ENCODE results near the gene SH2D4B.
"Not testable (repeated sequence)": the region's sequence is repeated elsewhere in the genome, so short reads cannot be mapped to it uniquely, and the experiment has no call there.

SH2D4B gene

GRCh38 chr10:80543319-80543672, 5.6 kb downstream of the SH2D4B start:
- not testable (repeated sequence) for DNase-seq (ENCODE audit: low spot score)

DNA sequence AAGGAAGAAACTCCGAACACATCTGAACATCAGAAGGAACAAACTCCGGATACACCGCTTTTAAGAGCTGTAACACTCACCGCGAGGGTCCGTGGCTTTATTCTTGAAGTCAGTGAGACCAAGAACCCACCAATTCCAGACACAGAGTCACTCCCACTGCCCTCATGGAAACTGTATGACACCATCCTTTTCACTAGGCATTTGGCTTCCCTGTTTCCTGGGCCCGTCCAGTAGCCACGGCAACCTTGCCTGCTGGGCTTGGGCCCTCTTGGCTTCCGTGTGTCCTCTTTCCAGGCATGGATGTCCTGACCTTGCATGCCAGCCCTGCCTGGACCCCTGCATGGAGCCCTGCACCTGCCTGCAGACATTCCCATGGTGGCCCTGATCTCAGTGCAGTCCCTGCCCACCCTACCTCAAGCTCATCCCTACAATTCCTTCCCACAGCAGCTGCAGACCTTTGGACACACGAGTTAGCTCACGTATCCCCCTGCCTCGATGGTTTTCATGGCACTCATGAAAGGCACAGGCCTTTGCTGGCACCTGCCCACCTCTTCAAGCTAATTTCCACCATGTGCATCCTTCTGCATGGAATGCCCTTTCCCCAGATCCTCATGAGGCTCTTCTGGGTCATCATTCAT, 6.7 kb downstream of the SH2D4B start:
- no peak for DNase-seq (ENCODE audit: low spot score)

DNA sequence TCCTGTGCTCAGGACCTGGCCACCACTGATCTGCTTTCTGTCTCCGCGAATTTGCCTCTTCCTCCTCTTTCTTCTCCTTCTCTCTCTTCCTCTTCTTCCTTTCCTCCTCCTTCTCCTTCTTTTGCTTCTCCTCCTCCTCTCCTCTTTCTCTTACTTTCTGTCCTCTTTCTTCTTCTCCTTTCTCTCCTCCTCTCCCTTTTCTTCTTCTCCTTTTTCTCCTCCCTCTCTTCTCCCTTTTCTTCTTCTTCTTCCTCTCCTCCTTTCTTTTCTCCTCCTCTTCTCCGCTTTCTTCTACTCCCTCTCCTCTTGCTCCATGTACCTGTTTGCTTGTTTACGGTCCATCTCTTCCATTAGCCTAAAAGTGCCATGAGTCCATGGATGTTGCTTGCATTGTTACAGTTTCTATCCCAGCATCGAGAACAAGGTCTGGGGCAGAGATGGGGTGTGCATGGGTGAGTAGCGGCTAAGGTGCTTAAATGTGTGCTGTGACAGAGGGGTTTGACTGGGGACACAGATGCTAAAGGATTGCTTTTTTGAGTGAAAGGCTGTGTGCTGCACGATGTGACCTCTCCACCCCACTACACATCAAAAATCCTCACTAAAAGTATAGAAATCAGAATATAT, 7.7 kb downstream of the SH2D4B start:
- no peak for DNase-seq (ENCODE audit: low spot score)

DNA sequence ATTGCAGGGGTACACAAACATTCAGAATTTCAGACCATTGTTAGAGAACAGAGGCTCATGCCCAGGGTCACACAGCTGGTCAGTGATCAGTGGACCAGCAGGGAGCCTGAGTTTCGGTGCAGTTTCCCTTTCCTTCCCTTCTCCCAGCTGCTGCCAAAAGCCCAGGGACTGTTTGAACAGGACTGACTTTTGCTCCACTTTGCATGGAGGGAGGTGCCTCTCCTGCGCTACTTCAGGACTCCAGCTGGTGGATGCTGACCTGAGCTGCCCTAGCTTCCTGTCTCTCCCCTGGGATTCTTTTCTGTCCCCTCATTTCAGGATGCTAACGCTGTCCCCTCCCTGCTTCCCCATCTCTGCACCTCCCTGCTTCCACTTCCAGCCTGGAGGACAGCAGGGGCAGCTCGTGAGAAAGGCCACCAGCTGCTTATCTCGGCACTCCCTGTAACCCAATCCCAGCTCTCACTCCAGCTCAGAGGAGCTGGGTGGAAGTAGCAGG, 14.5 kb downstream of the SH2D4B start:
- DNase-seq (ENCODE audit: low spot score) = no peak

DNA sequence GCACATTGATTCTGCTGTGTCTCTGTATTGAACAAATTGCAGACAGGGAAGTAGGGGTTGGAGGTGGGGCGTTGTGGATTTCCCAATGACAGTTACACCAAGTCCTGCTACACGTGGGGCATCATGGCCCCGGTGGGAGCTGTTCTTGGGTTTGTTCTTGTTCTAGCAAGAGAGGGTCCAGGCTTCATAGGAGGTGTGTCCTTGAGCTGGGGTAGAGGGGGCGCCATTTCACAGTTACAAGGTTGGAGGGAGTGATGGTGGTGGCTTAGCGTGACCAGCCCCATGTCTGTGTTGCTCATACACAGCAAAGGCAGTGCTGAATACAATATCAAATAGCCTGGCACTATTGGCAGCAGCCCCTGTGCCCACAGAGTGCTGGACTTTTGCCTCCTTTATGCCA, 15.7 kb downstream of the SH2D4B start:
- no peak for DNase-seq (ENCODE audit: low spot score)

GRCh38 chr10:80554050-80554449, 16.3 kb downstream of the SH2D4B start:
- DNase-seq (ENCODE audit: low spot score) = no peak

DNA sequence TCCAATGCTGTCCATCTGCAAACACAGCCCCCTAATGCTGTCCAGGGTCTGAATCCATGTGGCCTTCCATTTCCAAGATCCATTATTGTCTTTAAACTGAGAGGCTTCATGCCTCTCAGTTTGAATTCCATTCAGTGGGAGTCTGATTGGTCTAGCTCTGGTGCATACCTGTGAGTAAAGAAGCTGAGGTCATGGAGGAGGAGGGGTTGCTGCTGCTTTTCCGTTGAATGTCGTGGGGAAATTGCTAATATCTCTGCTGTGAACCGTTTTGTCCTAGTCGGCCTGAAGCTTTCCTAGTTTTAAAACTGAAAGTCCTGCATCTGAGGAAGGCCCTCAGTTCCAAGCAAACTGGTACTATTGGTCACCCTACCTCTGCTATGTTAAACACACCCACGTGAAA, 17.7 kb downstream of the SH2D4B start:
- no peak for DNase-seq (ENCODE audit: low spot score)

DNA sequence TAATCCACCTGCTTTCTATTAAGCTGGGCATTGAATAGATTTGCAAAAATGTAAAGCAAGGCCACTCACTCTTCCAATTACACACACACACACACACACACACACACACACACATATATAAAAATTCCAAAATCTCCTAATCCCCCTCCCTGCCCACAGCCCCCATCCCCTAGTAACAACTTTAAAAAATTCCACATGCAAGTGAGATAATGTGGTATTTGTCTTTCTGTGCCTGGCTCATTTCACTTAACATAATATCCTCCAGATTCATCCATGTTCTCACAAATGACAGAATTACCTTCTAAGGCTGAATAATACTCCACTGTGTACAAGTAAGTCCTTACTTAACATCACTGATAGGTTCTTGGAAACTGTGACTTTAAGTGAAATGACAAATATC, 24.2 kb downstream of the SH2D4B start:
- DNase-seq (ENCODE audit: low spot score) = no peak

GRCh38 chr10:80567292-80567691, 29.6 kb downstream of the SH2D4B start:
- DNase-seq (ENCODE audit: low spot score) = no peak

- DNase-seq (ENCODE audit: low spot score) = no peak
Observed at GRCh38 chr10:80569131-80569895, 31.6 kb downstream of the SH2D4B start.

GRCh38 chr10:80571352-80571751, 33.6 kb downstream of the SH2D4B start:
- DNase-seq (ENCODE audit: low spot score) = no peak

GRCh38 chr10:80579181-80579763, 41.6 kb downstream of the SH2D4B start:
- no peak for DNase-seq (ENCODE audit: low spot score)

DNA sequence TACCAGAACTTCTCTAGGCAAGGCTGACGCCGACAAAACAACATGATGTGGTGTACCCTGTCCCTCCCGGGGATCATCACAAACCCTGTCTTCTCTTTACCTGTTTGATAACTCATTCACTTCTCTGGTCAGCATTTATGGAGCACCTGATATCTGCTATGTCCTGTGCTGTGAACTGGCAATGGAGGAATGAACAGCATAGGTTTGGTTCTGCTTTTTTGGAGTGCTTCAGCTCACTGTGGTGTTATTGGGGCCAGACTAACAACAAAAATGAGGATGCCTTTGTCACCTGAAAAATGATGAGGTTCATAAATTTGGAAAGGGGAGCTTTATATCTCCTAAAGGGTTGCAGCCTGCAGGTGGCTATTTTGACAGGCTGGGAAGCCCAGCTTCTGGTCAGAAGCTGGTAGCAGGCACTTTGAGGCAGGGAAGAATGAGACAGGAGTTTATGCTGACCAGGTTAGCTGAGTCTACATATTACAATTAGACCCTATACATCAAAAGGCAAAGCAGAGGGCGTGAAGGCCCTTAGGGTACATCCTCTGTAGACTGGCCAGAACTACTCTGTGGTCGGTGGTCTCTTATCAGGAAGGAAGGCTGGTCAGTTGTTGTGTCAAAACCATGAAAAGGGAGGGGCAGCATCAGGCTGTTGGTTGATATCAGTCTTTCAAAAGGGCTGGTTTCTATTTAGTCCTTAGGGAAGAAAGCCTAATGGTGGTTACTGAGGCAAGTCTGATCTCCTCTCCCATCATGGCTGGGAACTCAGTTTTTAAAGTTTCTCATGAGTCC, 42.3 kb downstream of the SH2D4B start:
- no peak for DNase-seq (ENCODE audit: low spot score)

GRCh38 chr10:80580638-80581468, 43.2 kb downstream of the SH2D4B start:
- DNase-seq (ENCODE audit: low spot score) = no peak

- DNase-seq (ENCODE audit: low spot score) = no peak
Observed at GRCh38 chr10:80581469-80581835, 43.8 kb downstream of the SH2D4B start.

- no peak for DNase-seq (ENCODE audit: low spot score)
Observed at GRCh38 chr10:80582286-80582960, 44.7 kb downstream of the SH2D4B start.

DNA sequence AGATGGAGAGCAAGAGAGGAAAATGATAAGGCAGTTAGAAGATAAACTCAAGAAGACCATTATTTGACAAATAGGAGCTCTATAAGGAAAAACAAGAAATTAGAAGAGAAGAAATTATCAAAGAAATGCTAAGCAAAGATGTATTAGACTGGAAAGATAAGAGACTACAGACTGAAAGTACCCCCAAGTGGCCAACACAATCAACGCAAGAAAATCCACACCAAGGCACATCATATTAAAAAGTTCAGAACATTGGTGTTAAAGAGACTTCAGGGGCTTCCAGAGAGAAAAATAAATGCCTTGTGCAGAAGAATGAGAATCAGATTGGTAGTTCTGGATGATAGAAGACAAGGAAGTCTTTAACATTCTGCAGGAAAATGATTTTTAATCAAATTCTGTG, 46.0 kb downstream of the SH2D4B start:
- DNase-seq (ENCODE audit: low spot score) = no peak

DNA sequence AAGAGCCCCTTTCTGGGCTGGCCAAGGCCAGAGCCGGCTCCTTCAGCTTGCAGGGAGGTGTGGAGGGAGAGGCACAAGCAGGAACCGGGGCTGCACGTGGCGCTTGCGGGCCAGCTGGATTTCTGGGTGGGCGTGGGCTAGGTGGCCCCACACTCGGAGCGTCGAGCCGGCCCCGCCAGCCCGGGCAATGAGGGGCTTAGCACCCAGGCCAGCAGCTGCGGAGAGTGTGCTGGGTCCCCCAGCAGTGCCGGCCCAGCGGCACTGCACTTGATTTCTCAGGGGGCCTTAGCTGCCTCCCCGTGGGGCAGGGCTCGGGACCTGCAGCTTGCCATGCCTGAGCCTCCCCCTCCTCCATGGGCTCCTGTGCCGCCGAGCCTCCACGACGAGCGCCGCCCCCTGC, 48.1 kb downstream of the SH2D4B start:
- DNase-seq (ENCODE audit: low spot score) = no peak

- DNase-seq (ENCODE audit: low spot score) = no peak
Observed at GRCh38 chr10:80588546-80588945, 50.8 kb downstream of the SH2D4B start.

DNA sequence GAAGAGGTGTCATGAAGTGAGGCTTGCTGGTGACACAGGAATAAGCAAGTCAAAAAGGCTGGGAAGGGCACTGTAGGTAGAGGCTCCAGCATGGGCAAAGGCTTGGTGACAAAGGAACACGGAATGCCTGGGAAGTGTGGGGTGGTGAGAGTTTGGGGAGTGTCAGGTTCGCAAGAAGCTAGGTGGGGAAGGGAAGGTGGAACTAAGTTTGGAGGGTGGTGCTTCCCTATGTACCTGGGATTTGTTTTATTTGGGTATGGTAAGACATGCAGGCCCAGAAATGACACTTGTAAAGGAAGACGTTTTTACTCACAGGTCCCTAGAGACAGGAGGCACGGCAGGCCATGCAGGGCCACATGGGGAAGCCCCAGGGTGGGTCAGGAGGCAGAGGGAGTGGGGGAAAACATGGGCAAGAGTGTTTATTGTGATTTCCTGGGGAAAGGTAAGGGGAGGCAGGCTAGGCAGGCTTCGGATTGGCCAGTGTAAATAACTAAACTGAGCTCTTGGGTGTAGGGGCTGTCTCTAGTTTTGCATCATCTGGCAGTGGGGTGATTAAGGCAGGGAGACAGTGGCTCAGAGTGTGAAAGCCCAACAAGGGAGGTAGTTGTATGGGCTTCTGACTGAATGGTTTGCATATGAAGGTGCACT, 52.1 kb downstream of the SH2D4B start:
- no peak for DNase-seq (ENCODE audit: low spot score)
